Transverse colon (tissue), 3 donors: Measurements from ENCODE around the gene CD101.

Experiments used
- EP300 ChIP-seq: sonication (generic); formaldehyde crosslinking; IDR thresholded peaks from one replicate; pipeline ENCODE4 v1.6.1; 2017; ENCODE audit warnings: antibody characterized with exemption, low read depth
- POLR2A ChIP-seq: fragments of 450-650 bp; IDR thresholded peaks from one replicate; pipeline ENCODE4 v1.6.1; 2016; ENCODE audit warnings: antibody characterized with exemption, mild to moderate bottlenecking, moderate library complexity
- TF ChIP-seq, protein P1 (sequence below), 5 experiments: fragments of 200-600 bp in 3 of 5; fragments of 450-650 bp in 2 of 5; sonication (generic) in 3 of 5; IDR thresholded peaks; 1 replicate in 2 of 5; 2 replicates in 3 of 5; pipeline ENCODE4 v1.5.1; 2016 to 2017; ENCODE audit warnings: antibody characterized with exemption in 5 of 5, inconsistent platforms in 3 of 5, mild to moderate bottlenecking in 2 of 5, moderate library complexity in 1 of 5

DNA sequence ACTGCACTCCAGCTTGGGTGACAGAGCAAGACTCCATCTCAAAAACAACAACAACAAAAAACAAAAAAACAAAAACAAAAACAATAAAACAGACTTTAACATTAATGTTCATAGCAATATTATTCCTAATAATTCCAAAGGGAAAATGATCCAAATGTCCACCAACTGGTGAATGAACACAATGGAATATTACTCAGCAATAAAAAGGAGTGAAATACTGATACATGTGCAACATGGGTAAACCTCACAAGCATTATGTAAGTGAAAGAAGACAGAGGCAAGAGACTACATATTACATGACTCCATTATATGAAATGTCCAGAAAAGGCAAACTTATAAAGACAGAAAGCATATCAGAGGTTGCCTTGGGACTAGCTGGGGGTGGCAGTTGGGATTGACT lies 52.5 kb downstream of the CD101 start:
- TF ChIP-seq EP300 (no peak), POLR2A (no peak)
- TF ChIP-seq, protein P1, sequence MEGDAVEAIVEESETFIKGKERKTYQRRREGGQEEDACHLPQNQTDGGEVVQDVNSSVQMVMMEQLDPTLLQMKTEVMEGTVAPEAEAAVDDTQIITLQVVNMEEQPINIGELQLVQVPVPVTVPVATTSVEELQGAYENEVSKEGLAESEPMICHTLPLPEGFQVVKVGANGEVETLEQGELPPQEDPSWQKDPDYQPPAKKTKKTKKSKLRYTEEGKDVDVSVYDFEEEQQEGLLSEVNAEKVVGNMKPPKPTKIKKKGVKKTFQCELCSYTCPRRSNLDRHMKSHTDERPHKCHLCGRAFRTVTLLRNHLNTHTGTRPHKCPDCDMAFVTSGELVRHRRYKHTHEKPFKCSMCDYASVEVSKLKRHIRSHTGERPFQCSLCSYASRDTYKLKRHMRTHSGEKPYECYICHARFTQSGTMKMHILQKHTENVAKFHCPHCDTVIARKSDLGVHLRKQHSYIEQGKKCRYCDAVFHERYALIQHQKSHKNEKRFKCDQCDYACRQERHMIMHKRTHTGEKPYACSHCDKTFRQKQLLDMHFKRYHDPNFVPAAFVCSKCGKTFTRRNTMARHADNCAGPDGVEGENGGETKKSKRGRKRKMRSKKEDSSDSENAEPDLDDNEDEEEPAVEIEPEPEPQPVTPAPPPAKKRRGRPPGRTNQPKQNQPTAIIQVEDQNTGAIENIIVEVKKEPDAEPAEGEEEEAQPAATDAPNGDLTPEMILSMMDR (IDR thresholded peaks at IDR 0.05) = no peak
